Karpas-422 (cell line): ENCODE measurements around the gene TTC33. TPM values are rescaled to one million over a fixed set of nuclear protein-coding genes. Genes with fewer than 3 reads are reported as not detected.

Source experiments
- DNase-seq: peaks from one replicate; pipeline ENCODE4 v3.0.0-alpha.2; 2015
- H2AFZ ChIP-seq: fragments of 200-600 bp; sonication (generic); 2 replicates; pipeline ENCODE4 v1.6.1; 2014; ENCODE audit warnings: antibody characterized with exemption, low read length, mixed read lengths
- H3K27ac ChIP-seq: fragments of 200-600 bp; sonication (generic); 2 replicates; pipeline ENCODE4 v1.5.1; 2014; ENCODE audit warnings: mild to moderate bottlenecking, low read length, moderate library complexity
- H3K27me3 ChIP-seq: fragments of 200-600 bp; sonication (generic); 2 replicates; pipeline ENCODE4 v1.6.1; 2014; ENCODE audit warnings: low read length, mixed read lengths
- H3K36me3 ChIP-seq: fragments of 200-600 bp; sonication (generic); 2 replicates; pipeline ENCODE4 v1.6.1; 2014; ENCODE audit warnings: low read length, mixed read lengths; ENCODE audit not compliant: insufficient read depth
- H3K4me1 ChIP-seq: fragments of 200-600 bp; sonication (generic); 2 replicates; pipeline ENCODE4 v1.6.1; 2014; ENCODE audit warnings: mild to moderate bottlenecking, low read length, mixed read lengths
- H3K4me2 ChIP-seq: fragments of 200-600 bp; sonication (generic); 2 replicates; pipeline ENCODE4 v1.6.1; 2014; ENCODE audit warnings: low read length, low read depth, mild to moderate bottlenecking; ENCODE audit not compliant: poor library complexity, severe bottlenecking
- H3K4me3 ChIP-seq: fragments of 200-600 bp; sonication (generic); 2 replicates; pipeline ENCODE4 v1.5.1; 2014; ENCODE audit warnings: mild to moderate bottlenecking, antibody characterized with exemption, low read length, mixed read lengths
- H3K79me2 ChIP-seq: fragments of 200-600 bp; sonication (generic); 2 replicates; pipeline ENCODE4 v1.6.1; 2014; ENCODE audit warnings: mild to moderate bottlenecking, low read length, mixed read lengths
- H3K9ac ChIP-seq: fragments of 200-600 bp; sonication (generic); 2 replicates; pipeline ENCODE4 v1.6.0; 2014; ENCODE audit warnings: low read length
- H3K9me2 ChIP-seq: fragments of 200-600 bp; sonication (generic), shearing (Covaris generic); replicated peaks from 2 replicates; pipeline ENCODE4 v1.6.0; 2014; ENCODE audit warnings: mild to moderate bottlenecking, low read length, moderate library complexity; ENCODE audit not compliant: insufficient read depth
- H3K9me3 ChIP-seq: fragments of 300-700, 200-600 bp; sonication (generic); 2 replicates; pipeline ENCODE4 v1.6.1; 2014; ENCODE audit warnings: low read length, mixed read lengths
- H4K20me1 ChIP-seq: fragments of 200-600 bp; sonication (generic); 2 replicates; pipeline ENCODE4 v1.6.1; 2014; ENCODE audit warnings: mild to moderate bottlenecking, antibody characterized with exemption, low read length, low read depth; ENCODE audit not compliant: insufficient read depth
- total RNA-seq: library from RNA; depleted of rRNA; stranded (reverse); fragments of >200 nt; shearing (Covaris generic); gene quantifications from 2 replicates; pipeline ENCODE4 v1.2.3, GENCODE V29; 2014; ENCODE audit warnings: low replicate concordance

TTC33 gene
- total RNA-seq, 1 experiment from 2014 or later: 18.5 TPM

- Histone ChIP-seq H3K9ac (no peak overlapping the region), H2AFZ (no peak overlapping the region), H3K9me2 (no peaks in the 10 kb centered on the region), H3K27ac (no peak overlapping the region), H3K4me1 (no peaks in the 10 kb centered on the region), H3K36me3 (no peaks in the 10 kb centered on the region), H3K79me2 (no peaks in the 10 kb centered on the region), H3K27me3 (no peaks in the 10 kb centered on the region), H3K4me2 (no peak overlapping the region), H3K9me3 (no peaks in the 10 kb centered on the region), H3K4me3 (no peak overlapping the region), H4K20me1 (no peaks in the 10 kb centered on the region)
- DNase-seq: no peak
Measured at GRCh38 chr5:40551496-40552491, 204.0 kb downstream of the TTC33 start.

- Histone ChIP-seq H2AFZ (no peak overlapping the region), H3K27ac (no peak overlapping the region), H3K4me3 (no peak overlapping the region), H3K9ac (no peak overlapping the region), H3K4me2 (no peak overlapping the region), H3K9me2 (no peaks in the 10 kb centered on the region), H3K9me3 (no peaks in the 10 kb centered on the region), H3K27me3 (no peaks in the 10 kb centered on the region), H3K36me3 (no peaks in the 10 kb centered on the region), H4K20me1 (no peaks in the 10 kb centered on the region), H3K79me2 (no peaks in the 10 kb centered on the region), H3K4me1 (no peaks in the 10 kb centered on the region)
- DNase-seq: no peak
Measured at GRCh38 chr5:40550481-40550880, 205.3 kb downstream of the TTC33 start.

GRCh38 chr5:40549616-40550015 is 206.1 kb downstream of the TTC33 start:
- no peaks in the 10 kb centered on the region for H3K4me1 ChIP-seq
- H3K27me3 ChIP-seq: no peaks in the 10 kb centered on the region
- H3K79me2 ChIP-seq: no peaks in the 10 kb centered on the region
- no peak overlapping the region for H3K4me2 ChIP-seq
- no peak overlapping the region for H3K4me3 ChIP-seq
- H3K9me3 ChIP-seq: no peaks in the 10 kb centered on the region
- no peaks in the 10 kb centered on the region for H3K36me3 ChIP-seq
- H3K27ac ChIP-seq: no peak overlapping the region
- no peak overlapping the region for H3K9ac ChIP-seq
- DNase-seq: no peak
- H3K9me2 ChIP-seq: no peaks in the 10 kb centered on the region
- no peak overlapping the region for H2AFZ ChIP-seq
- no peaks in the 10 kb centered on the region for H4K20me1 ChIP-seq

- H3K27me3 ChIP-seq: no peaks in the 10 kb centered on the region
- no peaks in the 10 kb centered on the region for H3K9me2 ChIP-seq
- no peaks in the 10 kb centered on the region for H4K20me1 ChIP-seq
- no peaks in the 10 kb centered on the region for H3K4me1 ChIP-seq
- DNase-seq: no peak
- no peak overlapping the region for H2AFZ ChIP-seq
- H3K4me3 ChIP-seq: no peak overlapping the region
- H3K79me2 ChIP-seq: no peaks in the 10 kb centered on the region
- H3K9ac ChIP-seq: no peak overlapping the region
- H3K4me2 ChIP-seq: no peak overlapping the region
- no peaks in the 10 kb centered on the region for H3K9me3 ChIP-seq
- H3K27ac ChIP-seq: no peak overlapping the region
- H3K36me3 ChIP-seq: no peaks in the 10 kb centered on the region
Measured at GRCh38 chr5:40547994-40548575, 207.7 kb downstream of the TTC33 start.

GRCh38 chr5:40547557-40547956 is 208.2 kb downstream of the TTC33 start:
- H3K36me3 ChIP-seq: no peaks in the 10 kb centered on the region
- no peaks in the 10 kb centered on the region for H4K20me1 ChIP-seq
- no peaks in the 10 kb centered on the region for H3K79me2 ChIP-seq
- no peaks in the 10 kb centered on the region for H3K9me3 ChIP-seq
- no peak overlapping the region for H2AFZ ChIP-seq
- H3K4me1 ChIP-seq: no peaks in the 10 kb centered on the region
- H3K9ac ChIP-seq: no peak overlapping the region
- H3K27me3 ChIP-seq: no peaks in the 10 kb centered on the region
- no peak overlapping the region for H3K4me2 ChIP-seq
- H3K27ac ChIP-seq: no peak overlapping the region
- no peaks in the 10 kb centered on the region for H3K9me2 ChIP-seq
- no peak overlapping the region for H3K4me3 ChIP-seq
- DNase-seq: no peak

- H3K4me3 ChIP-seq: no peak overlapping the region
- no peak overlapping the region for H2AFZ ChIP-seq
- H3K4me1 ChIP-seq: no peaks in the 10 kb centered on the region
- no peaks in the 10 kb centered on the region for H3K27me3 ChIP-seq
- H3K9ac ChIP-seq: no peak overlapping the region
- no peak overlapping the region for H3K27ac ChIP-seq
- DNase-seq: no peak
- H3K4me2 ChIP-seq: no peak overlapping the region
- H4K20me1 ChIP-seq: no peaks in the 10 kb centered on the region
- H3K36me3 ChIP-seq: no peaks in the 10 kb centered on the region
- H3K9me2 ChIP-seq: no peaks in the 10 kb centered on the region
- H3K9me3 ChIP-seq: no peaks in the 10 kb centered on the region
- H3K79me2 ChIP-seq: no peaks in the 10 kb centered on the region
Measured at GRCh38 chr5:40540301-40540700, 215.5 kb downstream of the TTC33 start.

- no peak for DNase-seq
- Histone ChIP-seq H3K27me3 (no peaks in the 10 kb centered on the region), H3K4me3 (no peak overlapping the region), H3K4me1 (no peaks in the 10 kb centered on the region), H3K9me2 (no peaks in the 10 kb centered on the region), H2AFZ (no peak overlapping the region), H3K9ac (no peak overlapping the region), H3K27ac (no peak overlapping the region), H3K79me2 (no peaks in the 10 kb centered on the region), H3K4me2 (no peak overlapping the region), H4K20me1 (no peaks in the 10 kb centered on the region), H3K9me3 (no peaks in the 10 kb centered on the region), H3K36me3 (no peaks in the 10 kb centered on the region)
Measured at GRCh38 chr5:40524677-40525076, 231.1 kb downstream of the TTC33 start.

- H3K4me2 ChIP-seq: no peak overlapping the region
Measured at GRCh38 chr5:40521925-40522324, 233.8 kb downstream of the TTC33 start.

More at GRCh38 chr5:40521925-40522324, 233.8 kb downstream of the TTC33 start:
- H3K9ac ChIP-seq: no peak overlapping the region
- H4K20me1 ChIP-seq: no peaks in the 10 kb centered on the region
- H3K79me2 ChIP-seq: no peaks in the 10 kb centered on the region
- no peak for DNase-seq
- no peak overlapping the region for H3K4me3 ChIP-seq
- H3K9me2 ChIP-seq: no peaks in the 10 kb centered on the region
- no peak overlapping the region for H3K27ac ChIP-seq
- no peaks in the 10 kb centered on the region for H3K36me3 ChIP-seq
- no peak overlapping the region for H2AFZ ChIP-seq
- H3K27me3 ChIP-seq: no peaks in the 10 kb centered on the region
- H3K4me1 ChIP-seq: no peaks in the 10 kb centered on the region
- H3K9me3 ChIP-seq: no peaks in the 10 kb centered on the region
